Motor neuron (in vitro differentiated cells): ENCODE data around the gene PINLYP. TPM values are rescaled to one million over a fixed set of nuclear protein-coding genes. Genes with fewer than 3 reads are reported as not detected.
"Not testable (repeated sequence)": the region's sequence is repeated elsewhere in the genome, so short reads cannot be mapped to it uniquely, and the experiment has no call there.

Experiments
- ATAC-seq, 8 experiments: fragments of 200-7000 bp; cut with Tn5 transposase; replicated peaks in 6 of 8; 2 replicates each; pipeline ENCODE4 v1.8.0; 2021; ENCODE audit warnings: mild to moderate bottlenecking in 8 of 8, moderate library complexity in 8 of 8
- H3K27ac ChIP-seq, 2 donors: fragments of 250-450 bp; sonication (Bioruptor Pico); 2 replicates each; pipeline ENCODE4 v1.9.0; 2021; ENCODE audit warnings: antibody characterized with exemption in 2 of 2, mild to moderate bottlenecking in 2 of 2, moderate library complexity in 1 of 2
- H3K4me1 ChIP-seq, 2 donors: fragments of 250-450 bp; sonication (Bioruptor Pico); replicated peaks in 1 of 2; 2 replicates each; pipeline ENCODE4 v1.6.1; 2021; ENCODE audit warnings: antibody characterized with exemption in 2 of 2, mild to moderate bottlenecking in 2 of 2, moderate library complexity in 1 of 2
- H3K4me3 ChIP-seq, 5 donors: fragments of 250-450 bp; sonication (Bioruptor Pico); 2 replicates each; pipeline ENCODE4 v1.9.0; 2021; ENCODE audit warnings: antibody characterized with exemption in 5 of 5, mild to moderate bottlenecking in 5 of 5, moderate library complexity in 4 of 5
- WGBS, 10 experiments: fragments of 450-650 bp; shearing (Covaris generic); methylation state at CpG; one replicate each; pipeline ENCODE4 v1.0.0; 2022; 5-methylcytosine and 5-hydroxymethylcytosine counted together
- in situ Hi-C, 9 experiments: fragments of 400-800 bp; cut with MboI; loops; one replicate each; pipeline ENCODE4 v1.15.0; 2021; ENCODE audit warnings: low sequenced_read_pairs in 9 of 9, low pct_unique_long_range_greater_than_20kb in 2 of 9; ENCODE audit not compliant: unreplicated experiment in 9 of 9
- total RNA-seq, 8 experiments: library from RNA; unstranded; fragments of 300-600 nt; gene quantifications; 2 replicates each; pipeline versions ENCODE4 v1.2.3 to v1.2.4, GENCODE V29; 2022

Gene PINLYP
- total RNA-seq, 8 experiments from 2014 or later = 0.64 to 22.4 (median 3.0) TPM

DNA sequence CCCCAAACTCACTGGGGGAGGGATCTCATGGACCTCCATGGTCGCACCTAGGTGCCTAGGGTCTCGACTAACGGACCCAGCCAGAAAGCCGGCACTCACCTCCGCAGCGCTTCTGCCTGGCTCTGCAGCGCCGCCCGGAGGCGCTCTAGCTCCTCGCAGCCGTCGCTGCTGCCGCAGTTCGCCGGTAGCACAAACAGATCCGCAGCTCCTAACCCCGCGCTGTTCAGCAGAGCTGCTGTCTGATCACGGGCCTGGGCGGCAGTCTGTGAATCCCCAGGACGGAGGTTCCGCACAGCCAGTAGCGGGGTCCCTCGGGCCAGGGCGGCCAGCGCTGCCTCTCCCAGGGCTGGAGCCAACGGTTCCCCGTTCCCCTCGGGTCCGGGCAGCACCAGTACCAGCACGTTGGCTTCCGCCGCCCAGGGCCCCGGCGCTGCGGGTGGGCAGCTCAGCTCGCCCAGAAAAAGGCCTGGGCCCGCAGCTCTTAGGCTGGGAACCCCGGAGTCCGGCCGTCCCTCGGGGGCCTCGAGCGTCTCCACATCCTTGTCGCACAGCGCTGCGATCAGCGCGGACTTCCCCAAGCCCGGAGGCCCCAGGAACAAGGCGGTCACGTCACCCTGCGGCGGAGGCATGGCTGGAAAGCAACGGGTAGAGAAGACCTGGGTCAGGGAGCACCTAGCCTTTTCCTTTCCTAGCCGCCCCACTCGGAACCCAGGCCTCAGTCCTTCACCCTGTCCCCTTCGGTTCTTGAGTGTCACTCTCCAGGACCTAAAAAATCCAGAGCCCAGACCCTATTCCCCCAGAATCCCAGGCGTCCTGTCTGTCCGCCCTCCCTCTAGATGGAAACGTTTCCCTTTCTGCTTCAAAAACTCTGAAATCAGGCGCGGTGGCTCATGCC is 19.4 kb downstream of the PINLYP start:
- WGBS, 10 experiments = 0 to 10% (median 0%) methylated on average over 1 to 10 of the region's 64 CpGs; no CpG with 5 or more reads in 2 of the 10 experiments
- in situ Hi-C loops = no loop called here
- H3K27ac ChIP-seq = peak overlapping the region; percentile 82 to 83
- ATAC-seq = peak in 5 of 8 experiments; percentile 5 to 39 (median 21)
- H3K4me1 ChIP-seq = peaks cover 12 to 16% of the 10 kb centered on the region in 2 donors
- peak overlapping the region; percentile 47 to 65 (median 61) for H3K4me3 ChIP-seq

DNA sequence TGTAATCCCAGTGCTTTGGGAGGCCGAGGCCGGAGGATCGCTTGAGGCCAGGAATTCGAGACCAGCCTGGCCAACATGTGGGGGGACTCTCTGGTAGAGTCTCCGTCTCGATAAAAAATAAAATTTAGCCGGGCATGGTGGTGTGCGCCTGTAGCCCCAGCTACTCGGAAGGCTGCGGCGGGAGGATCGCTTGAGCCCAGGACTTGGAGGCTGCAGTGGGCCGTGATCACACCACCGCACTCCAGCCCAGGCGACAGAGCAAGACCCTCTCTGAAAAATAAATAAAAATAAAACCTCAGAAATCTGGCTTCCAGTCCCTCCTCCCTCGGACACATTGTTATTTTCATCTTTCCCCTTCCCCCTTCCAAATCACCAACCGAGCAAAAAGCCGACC is 20.0 kb downstream of the PINLYP start:
- WGBS, 10 experiments = 0 to 20% (median 3%) methylated on average over 1 to 16 of the region's 18 CpGs; no CpG with 5 or more reads in 2 of the 10 experiments
- ATAC-seq = peak; percentile 9 to 28 (median 23)
- H3K27ac ChIP-seq = peak overlapping the region; percentile 82 to 83
- H3K4me1 ChIP-seq = peaks cover 12 to 16% of the 10 kb centered on the region in 2 donors
- H3K4me3 ChIP-seq = peak overlapping the region; percentile 47 to 65 (median 61)
- in situ Hi-C loops = no loop called here

GRCh38 chr19:43595999-43596841 is 20.6 kb downstream of the PINLYP start, which contains the start of the genes IRGQ and ZNF576:
Gene IRGQ, minus strand, starts transcription at chr19:43596134. Its CDS starts 796 bp downstream, at chr19:43595338.
Gene ZNF576, plus strand, starts transcription at chr19:43596595. Its CDS starts 514 bp downstream, at chr19:43597109.
- WGBS, 10 experiments = 0 to 4% (median 0%) methylated on average over 1 to 16 of the region's 60 CpGs; no CpG with 5 or more reads in 2 of the 10 experiments
- peak; percentile 71 to 92 (median 88) for ATAC-seq
- Histone ChIP-seq H3K4me1 (peaks cover 12 to 16% of the 10 kb centered on the region in 2 donors), H3K27ac (peak within 1 kb of the TSS; percentile 98 to 100), H3K4me3 (peak within 1 kb of the TSS; percentile 47 to 65 (median 61))
- in situ Hi-C loops = no loop called here

DNA sequence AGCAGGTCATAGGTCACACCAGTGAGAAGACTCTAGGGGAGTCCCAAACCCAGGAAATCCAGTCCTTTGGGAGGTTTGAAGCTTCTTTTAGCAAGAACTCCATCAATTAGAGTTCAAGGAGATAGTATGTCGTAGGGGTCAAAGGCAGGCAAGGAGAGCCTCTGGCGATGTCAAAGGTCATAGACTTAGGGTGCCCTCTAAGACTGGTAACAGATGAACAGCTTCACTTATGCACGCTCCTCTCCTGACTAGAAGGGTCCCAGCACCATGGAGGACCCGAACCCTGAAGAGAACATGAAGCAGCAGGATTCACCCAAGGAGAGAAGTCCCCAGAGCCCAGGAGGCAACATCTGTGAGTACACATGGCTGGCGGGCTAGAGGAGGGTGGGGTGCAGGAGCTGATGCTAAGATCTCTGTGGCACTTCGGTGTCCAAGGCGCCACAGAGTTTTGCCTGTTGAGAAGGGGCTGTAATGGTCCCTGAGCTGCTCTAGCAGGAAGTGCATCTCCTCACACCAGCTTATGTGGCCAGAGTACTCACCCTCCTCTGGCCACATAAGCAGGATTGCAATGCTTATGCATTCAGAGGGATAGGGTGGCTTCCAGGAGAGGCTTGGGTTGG is 21.4 kb downstream of the PINLYP start:
- peak overlapping the region; percentile 98 to 100 for H3K27ac ChIP-seq
- in situ Hi-C loops = no loop called here

GRCh38 chr19:43597876-43598275 is 22.3 kb downstream of the PINLYP start:
- peaks cover 12 to 16% of the 10 kb centered on the region in 2 donors for H3K4me1 ChIP-seq
- in situ Hi-C loops = no loop called here
- H3K4me3 ChIP-seq = no peak overlapping the region
- no peak for ATAC-seq
- 10 to 86% (median 61%) methylated on average over 1 to 5 of the region's 5 CpGs; no CpG with 5 or more reads in 2 of the 10 experiments for whole genome bisulfite sequencing, 10 experiments
- no peak overlapping the region for H3K27ac ChIP-seq

More for the DNA sequence above, 21.4 kb downstream of the PINLYP start:
- Histone ChIP-seq H3K4me1 (peaks cover 12 to 16% of the 10 kb centered on the region in 2 donors), H3K4me3 (peak overlapping the region; percentile 35 to 47 (median 43))
- no peak for ATAC-seq
- 0 to 8% (median 0%) methylated on average over 2 to 5 of the region's 7 CpGs; no CpG with 5 or more reads in 6 of the 10 experiments for WGBS, 10 experiments

- 75 to 100% (median 94%) methylated on average over 1 to 9 of the region's 19 CpGs; no CpG with 5 or more reads in 5 of the 10 experiments for WGBS, 10 experiments
- H3K4me1 ChIP-seq = peaks cover 11 to 16% of the 10 kb centered on the region in 2 donors
- no peak overlapping the region for H3K4me3 ChIP-seq
- ATAC-seq = no peak
- in situ Hi-C loops = no loop called here
- no peak overlapping the region for H3K27ac ChIP-seq
Measured at GRCh38 chr19:43598445-43599240, 23.0 kb downstream of the PINLYP start.

DNA sequence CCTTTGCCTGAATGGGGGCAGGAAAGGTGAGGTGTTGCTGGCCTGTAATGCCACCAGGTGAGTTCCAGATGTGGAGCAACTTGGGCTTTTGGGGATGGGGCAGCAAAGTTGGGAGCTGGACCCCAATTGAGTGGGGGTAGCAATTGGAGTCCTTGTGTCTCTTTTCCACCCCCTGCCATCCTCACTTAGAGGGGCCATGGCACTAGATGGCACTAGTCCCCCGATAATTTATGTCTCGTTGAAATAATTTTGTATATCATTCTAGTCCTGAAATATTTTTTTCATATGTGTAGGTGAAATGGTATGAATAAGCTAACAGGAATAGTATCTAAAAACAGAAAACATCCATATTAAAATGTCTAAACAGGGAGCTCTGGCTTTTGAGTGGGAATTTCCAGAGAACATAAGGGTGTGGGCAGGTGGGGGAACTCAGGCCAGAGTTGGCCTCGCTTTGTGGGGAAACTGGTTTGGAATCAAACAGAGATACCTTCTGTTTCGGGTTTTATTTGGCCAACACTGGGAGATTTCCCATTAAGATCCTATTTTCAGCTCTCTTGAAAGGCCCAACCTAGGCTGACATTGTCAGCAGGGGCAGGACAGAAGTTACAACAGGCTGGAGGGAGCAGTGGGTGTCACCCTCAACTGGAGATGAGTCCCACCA is 24.2 kb downstream of the PINLYP start:
- WGBS, 10 experiments = 52 to 96% (median 80%) methylated on average over 2 to 4 of the region's 4 CpGs; no CpG with 5 or more reads in 1 of the 10 experiments
- ATAC-seq = no peak
- in situ Hi-C loops = no loop called here
- Histone ChIP-seq H3K27ac (no peak overlapping the region), H3K4me3 (no peak overlapping the region), H3K4me1 (peaks cover 3 to 7% of the 10 kb centered on the region in 2 donors)

- H3K4me3 ChIP-seq, H3K4me1 ChIP-seq, in situ Hi-C loops, ATAC-seq, H3K27ac ChIP-seq: not testable (repeated sequence)
- 80 to 100% (median 100%) methylated on average over 1 of the region's 5 CpGs; no CpG with 5 or more reads in 7 of the 10 experiments for WGBS, 10 experiments
Measured at GRCh38 chr19:43600326-43600725, 24.7 kb downstream of the PINLYP start.

DNA sequence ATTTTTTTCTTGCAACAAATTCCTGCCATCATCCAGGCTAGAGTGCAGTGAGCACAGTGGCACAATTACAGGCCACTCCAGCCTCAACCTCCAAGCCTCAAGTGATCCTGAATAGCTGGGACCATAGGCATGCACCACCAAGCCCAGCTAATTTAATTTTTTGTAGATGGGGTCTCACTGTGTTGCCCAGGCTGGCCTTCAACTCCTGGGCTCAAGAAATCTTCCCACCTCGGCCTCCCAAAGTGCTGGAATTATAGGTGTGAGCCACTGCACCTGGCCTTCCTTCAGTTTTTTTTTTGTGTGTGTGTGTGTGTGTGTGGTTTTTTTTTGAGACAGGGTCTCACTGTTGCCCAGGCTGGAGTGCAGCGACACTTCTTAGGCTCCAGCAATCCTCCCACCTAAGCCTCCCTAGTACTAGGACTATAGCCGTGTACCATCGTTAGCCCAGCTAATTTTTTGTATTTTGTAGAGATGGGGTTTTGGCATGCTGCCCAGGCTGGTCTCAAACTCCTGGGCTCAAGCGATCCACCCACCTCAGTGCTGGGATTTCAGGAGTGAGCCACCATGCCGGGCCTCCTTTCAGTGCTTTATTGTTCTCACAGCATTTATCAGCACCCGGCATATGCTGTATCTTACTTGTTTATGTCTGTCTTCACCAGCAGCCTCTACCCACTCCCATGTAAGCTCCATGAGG is 30.4 kb downstream of the PINLYP start:
- in situ Hi-C loops = no loop called here
- ATAC-seq = peak in 1 of 8 experiments; percentile 19
- 56 to 100% (median 88%) methylated on average over 1 to 7 of the region's 7 CpGs; no CpG with 5 or more reads in 3 of the 10 experiments for WGBS, 10 experiments
- no peaks in the 10 kb centered on the region for H3K4me1 ChIP-seq
- H3K27ac ChIP-seq = no peak overlapping the region
- H3K4me3 ChIP-seq = no peak overlapping the region

- no peak overlapping the region for H3K4me3 ChIP-seq
- H3K27ac ChIP-seq = no peak overlapping the region
- ATAC-seq = no peak
- in situ Hi-C loops = no loop called here
- no peaks in the 10 kb centered on the region for H3K4me1 ChIP-seq
- WGBS, 10 experiments = 81 to 100% (median 90%) methylated on average over 1 to 6 of the region's 7 CpGs
Measured at GRCh38 chr19:43606569-43607229, 31.1 kb downstream of the PINLYP start.
